Measurements from ENCODE around the gene YTHDC2. TPM values are rescaled to one million over a fixed set of nuclear protein-coding genes. Genes with fewer than 3 reads are reported as not detected.

Gene YTHDC2
- total and polyA plus RNA-seq, 4 donors, result 6.2 to 32.9 (median 14.8) TPM

Small RNA genes within 50 kb of the gene (small RNA-seq; reads per million reads assigned to genes)
- gene RNU4ATAC13P, result not detected

Other genes with a start within 250 kb of the YTHDC2 start
- gene TSSK1B, start 78.7 kb upstream of the YTHDC2 start, total RNA-seq, result not detected
- gene TSSK1B, start 78.7 kb upstream of the YTHDC2 start, polyA plus RNA-seq, result not detected
- gene MCC, start 25.2 kb upstream of the YTHDC2 start, total RNA-seq, result 10 to 100 TPM; 20.0 to 47.3 TPM
- 1 to 10 TPM; 9.0 to 9.4 TPM for gene MCC, start 25.2 kb upstream of the YTHDC2 start, polyA plus RNA-seq